ENCODE measurements around the gene HSDL1. TPM values are rescaled to one million over a fixed set of nuclear protein-coding genes. Genes with fewer than 3 reads are reported as not detected.

Gene HSDL1
- polyA plus RNA-seq, 1 donor from 2014 or later = 217 TPM

GRCh38 chr16:84159007-84159406 is 14.0 kb upstream of the HSDL1 start (continued):
- TF ChIP-seq CTCF (IDR thresholded peaks at IDR 0.05; ENCODE audit: poor library complexity, severe bottlenecking) = no peak
- no peak for TF ChIP-seq POLR2AphosphoS5 (IDR thresholded peaks at IDR 0.05)

GRCh38 chr16:84156342-84156784 is 11.4 kb upstream of the HSDL1 start:
- Histone ChIP-seq H2AFZ (ENCODE audit: low read depth, low read length) (no peak overlapping the region), H3K27me3 (ENCODE audit: insufficient read depth, low read depth, low read length) (no peaks in the 10 kb centered on the region), H4K20me1 (ENCODE audit: insufficient read depth) (no peaks in the 10 kb centered on the region), H3K27ac (ENCODE audit: low read length) (no peak overlapping the region), H3K9ac (ENCODE audit: low read length) (no peak overlapping the region), H3K9me2 (ENCODE audit: insufficient read depth, low read length) (no peaks in the 10 kb centered on the region), H3K79me2 (replicated peaks; ENCODE audit: insufficient read depth, low read length) (no peaks in the 10 kb centered on the region), H3F3A (ENCODE audit: insufficient read depth, low read length, poor library complexity, severe bottlenecking) (no peaks in the 10 kb centered on the region), H3K36me3 (ENCODE audit: insufficient read depth, low read length) (no peaks in the 10 kb centered on the region), H3K4me2 (ENCODE audit: low read length) (no peak overlapping the region), H3K9me3 (ENCODE audit: low read length) (no peaks in the 10 kb centered on the region), H3K4me3 (ENCODE audit: low read length) (no peak overlapping the region)
- TF ChIP-seq CTCF (IDR thresholded peaks at IDR 0.05; ENCODE audit: poor library complexity, severe bottlenecking) = no peak

- no peaks in the 10 kb centered on the region for H3K36me3 ChIP-seq (ENCODE audit: insufficient read depth, low read length)
- H3K4me2 ChIP-seq (ENCODE audit: low read length) = no peak overlapping the region
- TF ChIP-seq SMC3 (conservative IDR thresholded peaks at IDR 0.05; ENCODE audit: poor library complexity) (no peak), REST (IDR thresholded peaks at IDR 0.05; ENCODE audit: borderline replicate concordance) (no peak), EZH2 (IDR thresholded peaks at IDR 0.05; ENCODE audit: borderline replicate concordance, insufficient read depth, low read length, poor library complexity, severe bottlenecking) (no peak), POLR2AphosphoS5 (IDR thresholded peaks at IDR 0.05) (no peak), CTCF (IDR thresholded peaks at IDR 0.05; ENCODE audit: poor library complexity, severe bottlenecking) (no peak), TAF1 (IDR thresholded peaks at IDR 0.05; ENCODE audit: low read depth) (no peak), RAD21 (conservative IDR thresholded peaks at IDR 0.05) (no peak), EP300 (conservative IDR thresholded peaks at IDR 0.05; ENCODE audit: poor library complexity, severe bottlenecking) (no peak), MXI1 (conservative IDR thresholded peaks at IDR 0.05; ENCODE audit: poor library complexity, severe bottlenecking) (no peak)
- no peaks in the 10 kb centered on the region for H3K79me2 ChIP-seq (replicated peaks; ENCODE audit: insufficient read depth, low read length)
- no peak overlapping the region for H3K9ac ChIP-seq (ENCODE audit: low read length)
- no peak overlapping the region for H2AFZ ChIP-seq (ENCODE audit: low read depth, low read length)
- H3K27me3 ChIP-seq (ENCODE audit: insufficient read depth, low read depth, low read length) = no peaks in the 10 kb centered on the region
- H4K20me1 ChIP-seq (ENCODE audit: insufficient read depth) = no peaks in the 10 kb centered on the region
- no peak overlapping the region for H3K27ac ChIP-seq (ENCODE audit: low read length)
- H3F3A ChIP-seq (ENCODE audit: insufficient read depth, low read length, poor library complexity, severe bottlenecking) = no peaks in the 10 kb centered on the region
- no peaks in the 10 kb centered on the region for H3K9me3 ChIP-seq (ENCODE audit: low read length)
- H3K4me3 ChIP-seq (ENCODE audit: low read length) = no peak overlapping the region
- no peaks in the 10 kb centered on the region for H3K9me2 ChIP-seq (ENCODE audit: insufficient read depth, low read length)
These were observed 10.8 kb upstream of the HSDL1 start for GRCh38 chr16:84155771-84156170.
